Spinal cord (tissue), 10 donors: ENCODE measurements around the gene DCUN1D2. TPM values are rescaled to one million over a fixed set of nuclear protein-coding genes. Genes with fewer than 3 reads are reported as not detected.
A peak's percentile ranks its signal among the peaks of the same experiment; 100 is the strongest.

Experiments used
- DNase-seq, 6 donors: peaks; one replicate each; pipeline versions ENCODE4 v3.0.0 to v3.0.0-alpha.2; 2013 to 2015; ENCODE audit warnings: low spot score in 6 of 6, low read depth in 4 of 6
- H3K27ac ChIP-seq: one replicate; pipeline ENCODE4 v1.5.1; 2013; ENCODE audit warnings: low read depth, low read length, control low read depth
- H3K27me3 ChIP-seq: one replicate; pipeline ENCODE4 v1.6.1; 2013; ENCODE audit warnings: low read length; ENCODE audit not compliant: control insufficient read depth, insufficient read depth
- H3K36me3 ChIP-seq: one replicate; pipeline ENCODE4 v1.6.1; 2013; ENCODE audit warnings: low read length; ENCODE audit not compliant: control insufficient read depth, insufficient read depth
- H3K4me1 ChIP-seq: one replicate; pipeline ENCODE4 v1.6.1; 2013; ENCODE audit warnings: low read length; ENCODE audit not compliant: control insufficient read depth, insufficient read depth
- H3K4me3 ChIP-seq: one replicate; pipeline ENCODE4 v1.5.1; 2013; ENCODE audit warnings: low read depth, low read length, control low read depth
- H3K9me3 ChIP-seq: one replicate; pipeline ENCODE4 v1.6.1; 2013; ENCODE audit warnings: low read length; ENCODE audit not compliant: control insufficient read depth, insufficient read depth
- WGBS: methylation state at CpG from one replicate; pipeline ENCODE4 v1.1.5; 2013; ENCODE audit warnings: missing lambda C conversion rate; ENCODE audit not compliant: insufficient coverage; 5-methylcytosine and 5-hydroxymethylcytosine counted together
- polyA plus RNA-seq, 2 donors: library from polyadenylated mRNA; unstranded; fragments of 120-200 nt; gene quantifications; one replicate each; pipeline ENCODE4 v1.2.1, GENCODE V29; 2013; ENCODE audit not compliant: insufficient read length in 2 of 2
- total RNA-seq, 2 donors: library from RNA; depleted of rRNA in 1 of 2; stranded (reverse); fragments of 120-200 nt in 1 of 2; fragments of >200 nt in 1 of 2; gene quantifications; one replicate each; pipeline versions ENCODE4 v1.2.3 to v1.2.4, GENCODE V29; 2013 to 2014
- donor health status: healthy.

DCUN1D2 gene
- total and polyA plus RNA-seq, 4 donors, result 25.8 to 41.3 (median 33.1) TPM

GRCh38 chr13:113507505-113508345 is 17.2 kb upstream of the DCUN1D2 start:
- no peak overlapping the region for H3K4me3 ChIP-seq
- H3K36me3 ChIP-seq, result peaks cover 73% of the 10 kb centered on the region
- no peak for DNase-seq
- H3K27ac ChIP-seq, result no peak overlapping the region
- no peaks in the 10 kb centered on the region for H3K9me3 ChIP-seq
- 88% methylated on average over 19 of the region's 21 CpGs for WGBS
- no peaks in the 10 kb centered on the region for H3K27me3 ChIP-seq
- H3K4me1 ChIP-seq, result no peaks in the 10 kb centered on the region

GRCh38 chr13:113506871-113507388 is 16.4 kb upstream of the DCUN1D2 start:
- WGBS, result 81% methylated on average over 17 of the region's 21 CpGs
- Histone ChIP-seq H3K4me1 (no peaks in the 10 kb centered on the region), H3K27me3 (no peaks in the 10 kb centered on the region), H3K36me3 (peaks cover 73% of the 10 kb centered on the region), H3K27ac (no peak overlapping the region), H3K9me3 (no peaks in the 10 kb centered on the region), H3K4me3 (no peak overlapping the region)
- no peak for DNase-seq

GRCh38 chr13:113506025-113506685 is 15.6 kb upstream of the DCUN1D2 start:
- no peak overlapping the region for H3K27ac ChIP-seq
- no peak overlapping the region for H3K4me3 ChIP-seq
- no peaks in the 10 kb centered on the region for H3K4me1 ChIP-seq
- no peaks in the 10 kb centered on the region for H3K27me3 ChIP-seq
- H3K36me3 ChIP-seq, result peaks cover 71% of the 10 kb centered on the region
- DNase-seq, result peak in 1 of 6 donors; percentile 21
- WGBS, result 77% methylated on average over 14 of the region's 16 CpGs
- no peaks in the 10 kb centered on the region for H3K9me3 ChIP-seq

GRCh38 chr13:113502686-113503085 is 12.2 kb upstream of the DCUN1D2 start:
- 84% methylated on average over 14 of the region's 16 CpGs for WGBS

DNA sequence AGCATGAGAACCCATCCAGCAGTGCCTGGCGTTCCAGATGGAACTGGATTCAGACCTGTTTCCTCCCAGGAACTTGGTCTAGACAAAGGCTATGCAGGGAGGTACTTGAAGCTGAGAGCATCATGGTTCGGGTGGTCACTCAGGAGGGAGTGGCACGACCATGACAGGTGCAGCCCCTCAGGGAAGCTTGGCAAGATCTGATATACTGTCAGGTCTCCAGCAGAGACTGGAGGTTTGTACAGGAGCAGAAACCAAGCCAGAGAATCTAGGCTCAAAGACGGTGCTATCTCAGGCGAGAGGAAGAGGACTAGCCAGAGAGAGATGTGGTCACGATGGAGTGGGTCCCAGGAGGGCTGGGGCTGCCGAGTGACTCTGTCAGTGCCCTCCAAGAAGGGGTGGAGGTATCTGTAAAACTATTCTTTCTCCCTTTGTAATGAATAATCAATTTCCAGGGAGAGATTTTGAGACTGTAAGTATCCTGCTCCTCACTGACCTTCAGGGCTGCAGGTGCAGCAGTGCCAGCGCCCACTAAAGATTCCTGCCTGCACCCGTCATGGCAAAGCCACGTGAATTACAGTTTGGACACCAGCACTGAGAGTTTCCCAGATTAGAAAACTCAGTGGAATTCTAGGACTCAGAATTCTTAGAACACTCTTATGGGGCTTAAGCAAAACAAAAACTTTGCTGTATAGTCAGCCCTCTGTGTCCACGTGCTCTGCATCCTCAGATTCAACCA is 10.2 kb upstream of the DCUN1D2 start:
- H3K9me3 ChIP-seq, result no peaks in the 10 kb centered on the region
- no peak overlapping the region for H3K27ac ChIP-seq
- H3K4me3 ChIP-seq, result no peak overlapping the region
- no peak for DNase-seq
- no peaks in the 10 kb centered on the region for H3K27me3 ChIP-seq
- peaks cover 8% of the 10 kb centered on the region for H3K4me1 ChIP-seq
- H3K36me3 ChIP-seq, result peaks cover 47% of the 10 kb centered on the region
- WGBS, result 90% methylated on average over 9 of the region's 11 CpGs

More at GRCh38 chr13:113502686-113503085, 12.2 kb upstream of the DCUN1D2 start:
- Histone ChIP-seq H3K4me3 (no peak overlapping the region), H3K27me3 (no peaks in the 10 kb centered on the region), H3K36me3 (peaks cover 50% of the 10 kb centered on the region), H3K9me3 (no peaks in the 10 kb centered on the region), H3K4me1 (no peaks in the 10 kb centered on the region), H3K27ac (no peak overlapping the region)
- DNase-seq, result no peak

DNA sequence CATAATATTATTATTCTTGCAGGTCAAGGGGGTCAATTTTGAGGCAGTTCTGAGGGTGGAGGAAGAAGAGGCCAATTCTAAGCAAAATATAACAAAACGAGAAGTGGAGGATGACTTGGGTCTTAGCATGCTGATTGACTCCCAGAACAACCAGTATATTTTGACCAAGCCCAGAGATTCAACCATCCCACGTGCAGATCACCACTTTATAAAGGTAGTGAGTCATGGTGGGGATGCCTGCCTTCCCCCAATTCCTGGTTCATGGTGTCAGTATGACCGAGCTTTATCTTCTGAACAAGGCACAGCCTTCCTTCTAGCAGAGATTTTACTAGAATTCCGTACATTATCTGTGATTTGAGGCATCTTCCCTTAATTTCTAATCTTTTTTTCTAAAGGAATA is 9.4 kb upstream of the DCUN1D2 start:
- peaks cover 50% of the 10 kb centered on the region for H3K36me3 ChIP-seq
- H3K9me3 ChIP-seq, result no peaks in the 10 kb centered on the region
- no peaks in the 10 kb centered on the region for H3K27me3 ChIP-seq
- H3K4me3 ChIP-seq, result no peak overlapping the region
- WGBS, result 90% methylated on average over 2 of the region's 4 CpGs
- DNase-seq, result no peak
- H3K27ac ChIP-seq, result no peak overlapping the region
- peaks cover 12% of the 10 kb centered on the region for H3K4me1 ChIP-seq

DNA sequence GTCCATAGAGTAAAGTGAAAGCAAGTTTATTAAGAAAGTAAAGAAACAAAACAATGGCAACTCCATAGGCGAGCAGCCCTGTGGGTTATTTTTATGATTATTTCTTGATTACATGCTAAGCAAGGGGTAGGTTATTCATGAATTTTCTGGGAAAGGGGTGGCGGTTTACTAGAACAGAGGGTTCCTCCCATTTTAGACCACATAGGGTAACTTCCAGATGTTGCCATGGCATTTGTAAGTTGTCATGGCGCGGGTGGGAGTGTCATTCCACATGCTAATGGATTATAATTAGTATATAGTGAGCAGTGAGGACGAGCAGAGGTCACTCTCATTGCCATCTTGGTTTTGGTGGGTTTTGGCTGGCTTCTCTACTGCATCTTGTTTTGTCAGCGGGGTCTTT is 8.4 kb upstream of the DCUN1D2 start:
- WGBS, result 95% methylated on average over 4 of the region's 6 CpGs
- Histone ChIP-seq H3K36me3 (peaks cover 53% of the 10 kb centered on the region), H3K27me3 (no peaks in the 10 kb centered on the region)

DNA sequence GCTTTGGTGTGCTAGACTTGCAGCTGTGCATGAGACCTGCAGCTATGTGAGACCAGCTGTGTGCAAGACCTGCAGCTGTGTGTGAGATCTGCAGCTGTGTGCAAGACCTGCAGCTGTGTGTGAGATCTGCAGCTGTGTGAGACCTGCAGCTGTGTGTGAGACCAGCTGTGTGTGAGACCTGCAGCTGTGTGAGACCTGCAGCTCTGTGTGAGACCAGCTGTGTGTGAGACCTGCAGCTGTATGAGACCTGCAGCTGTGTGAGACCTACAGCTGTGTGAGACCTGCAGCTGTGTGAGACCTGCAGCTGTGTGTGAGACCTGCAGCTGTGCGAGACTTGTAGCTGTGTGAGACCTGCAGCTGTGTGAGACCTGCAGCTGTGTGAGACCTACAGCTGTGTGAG is 6.7 kb upstream of the DCUN1D2 start:
- WGBS, result 80% methylated on average over 1 of the region's 1 CpG
- Histone ChIP-seq H3K27me3 (no peaks in the 10 kb centered on the region), H3K36me3 (peaks cover 42% of the 10 kb centered on the region), H3K27ac (no peak overlapping the region), H3K4me1 (peaks cover 12% of the 10 kb centered on the region), H3K4me3 (no peak overlapping the region), H3K9me3 (no peaks in the 10 kb centered on the region)
- DNase-seq, result no peak

More for the DNA sequence above, 8.4 kb upstream of the DCUN1D2 start:
- Histone ChIP-seq H3K27ac (no peak overlapping the region), H3K9me3 (no peaks in the 10 kb centered on the region), H3K4me1 (peaks cover 12% of the 10 kb centered on the region), H3K4me3 (no peak overlapping the region)
- DNase-seq, result no peak

DNA sequence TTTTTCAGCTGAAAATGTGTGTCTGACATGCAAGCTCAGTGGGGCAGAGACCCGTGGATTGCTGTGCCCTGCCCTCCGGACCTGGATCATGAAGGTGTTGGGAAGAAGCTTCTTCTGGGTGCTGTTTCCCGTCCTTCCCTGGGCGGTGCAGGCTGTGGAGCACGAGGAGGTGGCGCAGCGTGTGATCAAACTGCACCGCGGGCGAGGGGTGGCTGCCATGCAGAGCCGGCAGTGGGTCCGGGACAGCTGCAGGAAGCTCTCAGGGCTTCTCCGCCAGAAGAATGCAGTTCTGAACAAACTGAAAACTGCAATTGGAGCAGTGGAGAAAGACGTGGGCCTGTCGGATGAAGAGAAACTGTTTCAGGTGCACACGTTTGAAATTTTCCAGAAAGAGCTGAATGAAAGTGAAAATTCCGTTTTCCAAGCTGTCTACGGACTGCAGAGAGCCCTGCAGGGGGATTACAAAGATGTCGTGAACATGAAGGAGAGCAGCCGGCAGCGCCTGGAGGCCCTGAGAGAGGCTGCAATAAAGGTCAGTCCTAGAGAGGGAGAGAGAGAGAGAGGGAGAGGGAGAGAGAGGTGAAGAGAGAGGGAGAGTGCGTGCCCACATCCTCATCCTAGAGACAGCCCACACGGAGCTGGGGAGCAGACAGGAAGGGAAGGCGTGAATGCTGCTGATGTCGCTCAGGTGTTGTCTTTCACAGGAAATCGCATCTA is 5.1 kb upstream of the DCUN1D2 start:
- peak in 1 of 6 donors; percentile 32 for DNase-seq
- Histone ChIP-seq H3K4me1 (peaks cover 21% of the 10 kb centered on the region), H3K36me3 (peaks cover 31% of the 10 kb centered on the region), H3K27ac (no peak overlapping the region), H3K4me3 (peak overlapping the region; percentile 1), H3K9me3 (no peaks in the 10 kb centered on the region), H3K27me3 (no peaks in the 10 kb centered on the region)
- 29% methylated on average over 21 of the region's 26 CpGs for WGBS
